Pericardium fibroblast (primary cell): ENCODE results near the gene GPR55. TPM values are rescaled to one million over a fixed set of nuclear protein-coding genes. Genes with fewer than 3 reads are reported as not detected.

Source experiments
- total RNA-seq: library from RNA; depleted of rRNA; stranded (reverse); fragments of >200 nt; gene quantifications from 2 replicates; pipeline ENCODE4 v1.2.3, GENCODE V29; 2015

GPR55 gene
- total RNA-seq = not detected in 2 replicates

DNA sequence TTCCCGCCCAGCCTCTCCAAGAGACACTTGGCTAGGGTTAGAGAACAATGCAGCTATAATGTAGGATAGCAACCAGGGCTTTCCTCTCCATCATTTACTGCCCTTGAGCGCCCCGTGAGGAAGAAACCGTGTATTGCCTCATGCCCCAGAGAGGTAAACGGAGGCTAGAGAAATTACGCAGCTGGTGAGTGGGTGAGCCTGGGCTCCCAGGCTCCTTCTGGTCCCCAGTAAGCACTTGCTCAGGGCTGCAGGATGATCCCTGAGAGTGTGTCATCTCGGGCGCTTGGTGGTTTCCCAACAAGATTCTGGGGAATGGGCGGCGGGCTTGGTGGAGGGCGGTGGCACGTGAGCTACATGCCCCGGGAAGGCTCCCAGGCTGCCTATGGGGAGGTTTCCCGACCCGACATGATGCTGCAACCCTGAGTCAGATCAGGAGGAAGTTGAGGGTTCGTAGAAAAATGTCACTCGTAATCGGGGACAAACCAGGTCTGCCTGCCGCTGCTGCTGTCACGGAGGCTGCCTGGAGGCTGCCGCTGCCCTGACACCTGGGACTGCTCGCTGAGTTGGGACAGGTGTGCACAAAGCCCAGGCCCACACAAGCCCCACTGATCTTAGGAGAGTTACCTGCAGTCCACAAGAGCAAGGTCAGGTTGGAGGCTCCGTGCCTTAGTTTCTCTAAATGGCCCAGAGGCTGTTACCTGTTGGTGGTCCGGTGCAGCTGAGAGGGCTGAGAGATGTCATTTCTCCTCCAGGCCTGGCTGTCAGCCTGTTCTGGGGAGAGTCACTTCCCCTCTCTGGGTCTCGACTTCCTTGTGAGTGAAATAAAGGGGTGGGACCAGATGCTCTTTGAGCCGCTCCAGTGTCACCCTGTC, at the start of gene GPR55:
Gene GPR55, minus strand, starts transcription at position 773 of the 872 bp plus-strand sequence. CDS start 14,280 bp downstream, outside the sequence.

DNA sequence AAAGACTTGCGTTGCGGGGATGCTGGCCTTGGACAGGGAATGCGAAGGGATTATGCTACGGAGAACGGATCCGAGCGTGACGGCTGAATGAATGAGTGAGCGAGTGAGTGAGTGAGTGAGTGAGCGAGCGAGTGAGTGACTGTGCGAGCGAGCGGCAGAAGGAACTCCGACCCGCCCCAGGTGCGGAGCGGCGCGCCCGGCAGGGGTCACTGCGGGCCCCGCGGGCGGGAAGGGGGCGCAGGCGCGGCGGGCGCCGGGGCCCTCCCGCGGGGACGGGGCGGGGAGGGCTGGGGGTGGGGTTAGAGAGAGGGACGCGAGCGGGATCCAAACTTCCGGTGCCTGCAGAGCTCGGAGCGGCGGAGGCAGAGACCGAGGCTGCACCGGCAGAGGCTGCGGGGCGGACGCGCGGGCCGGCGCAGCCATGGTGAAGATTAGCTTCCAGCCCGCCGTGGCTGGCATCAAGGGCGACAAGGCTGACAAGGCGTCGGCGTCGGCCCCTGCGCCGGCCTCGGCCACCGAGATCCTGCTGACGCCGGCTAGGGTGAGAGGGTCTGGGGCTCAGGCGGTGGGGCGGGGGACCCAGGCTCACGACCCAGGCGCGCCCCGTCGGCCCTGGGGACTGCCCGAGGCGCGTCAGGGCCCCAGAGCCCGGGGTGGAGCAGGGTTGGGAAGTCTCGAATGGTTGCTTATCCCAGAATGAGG, 60.3 kb downstream of the GPR55 start, which contains the start of gene ITM2C:
Gene ITM2C, plus strand, starts transcription at position 338 of the 702 bp plus-strand sequence. Its CDS starts 84 bp downstream, at position 422.

Other genes starting within 250 kb of the GPR55 start
- gene CAB39, start 212.4 kb downstream of the GPR55 start, total RNA-seq = 27.9 and 28.3 TPM in 2 replicates
- gene ITM2C, start 60.3 kb downstream of the GPR55 start, total RNA-seq = 127 and 220 TPM in 2 replicates
- gene SPATA3, start 70.9 kb upstream of the GPR55 start, total RNA-seq = not detected in 2 replicates
- 0.09 and 0.70 TPM in 2 replicates for gene C2orf72, start 112.3 kb upstream of the GPR55 start, total RNA-seq
- gene PSMD1, start 131.6 kb upstream of the GPR55 start, total RNA-seq = 42.7 and 55.0 TPM in 2 replicates
- 6.9 and 8.0 TPM in 2 replicates for gene HTR2B, start 199.8 kb upstream of the GPR55 start, total RNA-seq